HepG2 (cell line): ENCODE results near the gene ACCS. TPM values are rescaled to one million over a fixed set of nuclear protein-coding genes. Genes with fewer than 3 reads are reported as not detected.

Experiments
- ATAC-seq: fragments of 200-7000 bp; cut with Tn5 transposase; 3 replicates; pipeline ENCODE4 v1.9.1; 2020; ENCODE audit warnings: mild to moderate bottlenecking, moderate library complexity
- BruUV-seq: library from RNA; stranded (reverse); fragments of 400-500 nt; replicated peaks from 2 replicates; lab custom pipeline; 2021; lab: Mats Ljungman, UMichigan
- CTCF ChIA-PET: fragments of 300-600 bp; formaldehyde crosslinking; extraction: SDS; loops from one replicate; lab custom pipeline; 2021; ENCODE audit warnings: low total read pairs, inconsistent platforms, low intra/inter-chr PET ratio; lab: Yijun Ruan, JAX
- POLR2A ChIA-PET: fragments of 350-600 bp; sonication (Branson Sonifier 250); formaldehyde crosslinking; loops from one replicate; lab custom pipeline; 2020; ENCODE audit warnings: antibody characterized with exemption, inconsistent platforms; lab: Yijun Ruan, JAX
- DNase-seq: peaks from one replicate; pipeline ENCODE4 v3.0.0-alpha.2; 2015; ENCODE audit warnings: low spot score
- FAIRE-seq: peaks from 3 replicates; lab custom pipeline; 2011; peaks lifted over from hg19 to GRCh38; lab: Jason Lieb, UNC
- H2AFZ ChIP-seq: one replicate; pipeline ENCODE4 v1.6.1; 2011; ENCODE audit warnings: low read length, inconsistent platforms
- H3K27ac ChIP-seq: fragments of 300-600 bp; 3 replicates; pipeline ENCODE4 v1.8.0; 2011; ENCODE audit warnings: mixed run types, mild to moderate bottlenecking, mixed read lengths, low read length, inconsistent platforms; ENCODE audit not compliant: insufficient read depth; ENCODE audit errors: extremely low read length
- H3K27me3 ChIP-seq, 2 experiments: fragments of 200-600 bp in 1 of 2; 2 replicates in 1 of 2; 3 replicates in 1 of 2; pipeline versions ENCODE4 v1.6.0 to v1.8.0; 2011; ENCODE audit warnings: low read length in 2 of 2, mild to moderate bottlenecking in 2 of 2, moderate library complexity in 2 of 2, inconsistent platforms in 1 of 2; ENCODE audit not compliant: insufficient read depth in 2 of 2, control insufficient read depth in 1 of 2
- H3K36me3 ChIP-seq, 2 experiments: fragments of 200-600 bp in 1 of 2; replicated peaks in 1 of 2; 2 replicates in 1 of 2; 3 replicates in 1 of 2; pipeline versions ENCODE4 v1.5.1 to v1.8.0; 2011; ENCODE audit warnings: low read length in 2 of 2, inconsistent platforms in 1 of 2; ENCODE audit not compliant: insufficient read depth in 2 of 2, control insufficient read depth in 1 of 2
- H3K4me1 ChIP-seq: 2 replicates; pipeline ENCODE4 v1.5.1; 2012; ENCODE audit warnings: low read length, inconsistent platforms; ENCODE audit not compliant: insufficient read depth
- H3K4me2 ChIP-seq: 2 replicates; pipeline ENCODE4 v1.6.0; 2011; ENCODE audit warnings: low read depth, low read length, inconsistent platforms
- H3K4me3 ChIP-seq, 3 experiments: fragments of 200-600 bp in 1 of 3; sonication (generic), shearing (Covaris generic) in 1 of 3; replicated peaks in 1 of 3; 2 replicates each; pipeline ENCODE4 v1.5.1; 2011 to 2016; ENCODE audit warnings: low read length in 3 of 3, inconsistent platforms in 2 of 3, low read depth in 2 of 3, mild to moderate bottlenecking in 2 of 3, control low read depth in 1 of 3, mixed read lengths in 1 of 3; ENCODE audit not compliant: insufficient read depth in 1 of 3
- H3K79me2 ChIP-seq: one replicate; pipeline ENCODE4 v1.6.1; 2011; ENCODE audit warnings: low read length, inconsistent platforms; ENCODE audit not compliant: insufficient read depth
- H3K9ac ChIP-seq: 2 replicates; pipeline ENCODE4 v1.6.0; 2011; ENCODE audit warnings: mild to moderate bottlenecking, low read depth, low read length, inconsistent platforms; ENCODE audit not compliant: insufficient read depth
- H3K9me3 ChIP-seq: 2 replicates; pipeline ENCODE4 v1.5.1; 2012; ENCODE audit warnings: mild to moderate bottlenecking, low read length
- H4K20me1 ChIP-seq: 2 replicates; pipeline ENCODE4 v1.6.0; 2011; ENCODE audit warnings: inconsistent platforms, mild to moderate bottlenecking, low read length, moderate library complexity; ENCODE audit not compliant: insufficient read depth
- AKNA ChIP-seq: sonication (generic); formaldehyde crosslinking; IDR thresholded peaks from 2 replicates; pipeline ENCODE4 v1.4.0; 2020; ENCODE audit warnings: missing genetic modification reagents, borderline replicate concordance
- ATF7-NPFF ChIP-seq: sonication (generic); formaldehyde crosslinking; IDR thresholded peaks from 2 replicates; pipeline ENCODE4 v1.8.1; 2023; ENCODE audit warnings: mild to moderate bottlenecking, low read depth, missing genetic modification reagents, moderate library complexity
- MAFK ChIP-seq, 2 experiments: IDR thresholded peaks in 1 of 2; conservative IDR thresholded peaks in 1 of 2; 2 replicates each; pipeline ENCODE4 v1.6.1; 2011; ENCODE audit warnings: improper control_type of control experiment in 2 of 2, low read length in 2 of 2
- MIER2 ChIP-seq: IDR thresholded peaks from 2 replicates; pipeline ENCODE4 v1.6.1; 2016; ENCODE audit warnings: missing biosample characterization, missing genetic modification reagents
- NR1H2 ChIP-seq: sonication (generic); formaldehyde crosslinking; IDR thresholded peaks from 2 replicates; pipeline ENCODE4 v1.8.1; 2022; ENCODE audit warnings: low read depth, missing genetic modification reagents, borderline replicate concordance
- PLSCR1 ChIP-seq: sonication (generic); formaldehyde crosslinking; IDR thresholded peaks from 2 replicates; pipeline ENCODE4 v1.5.0; 2020; ENCODE audit warnings: missing genetic modification reagents, mild to moderate bottlenecking, borderline replicate concordance
- POGK ChIP-seq: sonication (generic); formaldehyde crosslinking; conservative IDR thresholded peaks from 2 replicates; pipeline ENCODE4 v1.8.0; 2022; ENCODE audit warnings: mild to moderate bottlenecking, moderate library complexity, missing genetic modification reagents
- ZNF180 ChIP-seq: sonication (generic); formaldehyde crosslinking; IDR thresholded peaks from 2 replicates; pipeline ENCODE4 v1.4.0; 2020; ENCODE audit warnings: low read depth, missing genetic modification reagents, borderline replicate concordance
- ZNF350 ChIP-seq: sonication (generic); formaldehyde crosslinking; IDR thresholded peaks from 2 replicates; pipeline ENCODE4 v1.4.0; 2020; ENCODE audit warnings: mild to moderate bottlenecking, low read depth, missing genetic modification reagents, borderline replicate concordance
- ZNF451 ChIP-seq: sonication (generic); formaldehyde crosslinking; IDR thresholded peaks from 2 replicates; pipeline ENCODE4 v1.5.0; 2020; ENCODE audit warnings: mild to moderate bottlenecking, missing genetic modification reagents
- ZNF598 ChIP-seq: sonication (generic); formaldehyde crosslinking; IDR thresholded peaks from 2 replicates; pipeline ENCODE4 v1.5.1; 2020; ENCODE audit warnings: mild to moderate bottlenecking, missing genetic modification reagents, borderline replicate concordance
- ZNF724P ChIP-seq: sonication (generic); formaldehyde crosslinking; IDR thresholded peaks from 2 replicates; pipeline ENCODE4 v1.8.0; 2022; ENCODE audit warnings: missing genetic modification reagents, borderline replicate concordance
- ZNF775 ChIP-seq: sonication (generic); formaldehyde crosslinking; IDR thresholded peaks from 2 replicates; pipeline ENCODE4 v1.4.0; 2020; ENCODE audit warnings: missing genetic modification reagents, mild to moderate bottlenecking, moderate library complexity, borderline replicate concordance
- ZNF879 ChIP-seq: sonication (generic); formaldehyde crosslinking; IDR thresholded peaks from 2 replicates; pipeline ENCODE4 v1.8.1; 2023; ENCODE audit warnings: missing genetic modification reagents
- WGBS: methylation state at CpG from one replicate; pipeline ENCODE4 v1.1.6; 2017; ENCODE audit warnings: low lambda C conversion rate; 5-methylcytosine and 5-hydroxymethylcytosine counted together
- in situ Hi-C: cut with HindIII; loops from 2 replicates; pipeline ENCODE4 v1.10.0; 2017; ENCODE audit warnings: low pct_unique_long_range_greater_than_20kb; ENCODE audit not compliant: extremely low pct_ligation_motif_present
- intact Hi-C: fragments of 100-400 bp; cut with micrococcal nuclease; formaldehyde crosslinking; loops from one replicate; pipeline ENCODE4 v1.10.0; 2022; ENCODE audit not compliant: unreplicated experiment
- polyA plus RNA-seq, 8 experiments: library from polyadenylated mRNA; depleted of rRNA in 3 of 8; stranded (reverse) in 7 of 8; unstranded in 1 of 8; fragments of >200 nt; fragmentation: Illumina TruSeq in 4 of 8; extraction: Trizol in 4 of 8; gene quantifications; 2 replicates each; pipeline versions ENCODE4 v1.2.1 to v1.2.3, GENCODE V29; 2011 to 2016; ENCODE audit warnings: low read depth in 4 of 8, missing spikeins in 1 of 8, mixed read lengths in 1 of 8; ENCODE audit not compliant: insufficient read depth in 1 of 8
- total RNA-seq, 5 experiments: library from RNA; depleted of rRNA; stranded (reverse); fragments of >200 nt; fragmentation: Illumina TruSeq; extraction: Trizol; gene quantifications; 2 replicates each; pipeline ENCODE4 v1.2.3, GENCODE V29; 2016; ENCODE audit warnings: low read depth in 1 of 5

Gene ACCS
- total and polyA plus RNA-seq, 2 of the 13 experiments (the other 11 are each of a cell fraction or from before 2014, with no cell fraction given) = 0.55 to 0.59 TPM

GRCh38 chr11:44096360-44097185, 30.5 kb downstream of the ACCS start:
- no peaks in the 10 kb centered on the region; a peak in 1 of 5 replicates for H3K36me3 ChIP-seq
- H3K9ac ChIP-seq = peak overlapping the region; percentile 83
- DNase-seq = no peak
- no peaks in the 10 kb centered on the region for H3K79me2 ChIP-seq
- no TSS peak for BruUV-seq
- POLR2A ChIA-PET = no interaction called here
- H3K4me1 ChIP-seq = peaks cover 19% of the 10 kb centered on the region
- peak; percentile 72 for ATAC-seq
- TF ChIP-seq MIER2 (CRISPR knock-in tag) (no peak), MAFK (conservative IDR thresholded peaks at IDR 0.05 in 1 of 2, IDR thresholded peaks at IDR 0.05 in 1 of 2; ENCODE audit: low read length in 2 of 2) (peak in 1 of 2 experiments; percentile 48; a peak in 2 of 4 replicates), PLSCR1 (CRISPR knock-in tag) (no peak), ZNF879 (CRISPR knock-in tag) (0 out of 2 replicates have a peak, but pooled peaks have one; percentile 9), ZNF775 (CRISPR knock-in tag) (no peak), ZNF180 (CRISPR knock-in tag) (no peak), ZNF724P (CRISPR knock-in tag) (0 out of 2 replicates have a peak, but pooled peaks have one; percentile 11), POGK (0 out of 2 replicates have a peak, but pooled peaks have one; percentile 25), ZNF451 (0 out of 2 replicates have a peak, but pooled peaks have one; percentile 24), ZNF350 (CRISPR knock-in tag) (0 out of 2 replicates have a peak, but pooled peaks have one; percentile 11), ZNF598 (CRISPR knock-in tag) (no peak), ATF7-NPFF (CRISPR knock-in tag) (0 out of 2 replicates have a peak, but pooled peaks have one; percentile 31), AKNA (no peak), NR1H2 (no peak)
- peak overlapping the region; percentile 80 to 96 (median 90) for H3K4me3 ChIP-seq
- no peak for FAIRE-seq
- CTCF ChIA-PET = interaction anchor here (2.8 kb wide), 1 partner anchor 442 kb away, joined by 17 read pairs; no protein-coding TSS in a partner anchor
- no peaks in the 10 kb centered on the region for H3K9me3 ChIP-seq
- H2AFZ ChIP-seq = no peak overlapping the region
- intact Hi-C loops (no loop called here), in situ Hi-C loops (loop anchor here (10.0 kb wide), 1 partner anchor 438 kb away; no protein-coding TSS in a partner anchor)
- peak overlapping the region; percentile 71 for H3K4me2 ChIP-seq
- H3K27ac ChIP-seq = no peak overlapping the region
- H3K27me3 ChIP-seq = no peaks in the 10 kb centered on the region
- WGBS = 8% methylated on average over 17 of the region's 18 CpGs
- no peaks in the 10 kb centered on the region for H4K20me1 ChIP-seq
